ENCODE measurements around the gene NAP1L5.

Gene NAP1L5

GRCh38 chr4:88655226-88655625 lies 42.4 kb downstream of the NAP1L5 start:
- no peaks in the 10 kb centered on the region for H3K36me3 ChIP-seq (ENCODE audit: control insufficient read depth, insufficient read depth, low read length)
- no peaks in the 10 kb centered on the region for H3K9me3 ChIP-seq (ENCODE audit: control insufficient read depth, low read length)
- peaks cover 12% of the 10 kb centered on the region for H3K4me1 ChIP-seq (ENCODE audit: control insufficient read depth, insufficient read depth, low read length)
- H3K9ac ChIP-seq (ENCODE audit: low read length), result no peak overlapping the region
- H3K27me3 ChIP-seq (ENCODE audit: control insufficient read depth, insufficient read depth, low read length), result no peaks in the 10 kb centered on the region
- H3K4me3 ChIP-seq (ENCODE audit: low read length), result no peak overlapping the region

DNA sequence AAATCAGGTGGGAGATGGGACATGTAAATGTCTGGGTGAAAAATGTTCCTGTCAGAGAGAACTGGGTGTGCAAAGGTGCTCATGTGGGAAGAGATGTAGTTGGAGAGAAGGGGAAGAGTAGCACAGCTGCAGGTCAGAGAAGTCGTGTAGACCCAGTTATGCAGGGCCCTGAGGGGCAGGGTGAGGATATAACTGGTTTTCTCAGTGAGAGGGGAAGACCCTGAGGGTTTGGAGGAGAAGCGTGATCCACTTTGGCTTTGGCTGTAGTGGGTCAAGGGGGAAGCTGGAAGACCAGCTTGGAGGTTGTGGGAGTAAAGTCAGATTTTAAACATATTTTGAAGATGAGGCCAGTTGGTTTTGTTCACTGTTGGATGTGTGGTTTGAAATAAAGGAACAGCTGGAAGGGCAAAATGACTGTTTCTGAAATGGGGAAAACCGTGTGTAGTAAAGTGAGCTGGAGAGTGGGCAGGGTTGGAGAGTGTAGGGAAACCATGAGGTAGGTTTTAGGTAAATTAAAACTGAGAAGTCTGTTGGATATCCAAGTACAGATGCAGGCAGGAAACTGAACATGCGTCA lies 44.2 kb downstream of the NAP1L5 start:
- Histone ChIP-seq H3K36me3 (ENCODE audit: control insufficient read depth, insufficient read depth, low read length) (no peaks in the 10 kb centered on the region), H3K9ac (ENCODE audit: low read length) (no peak overlapping the region), H3K9me3 (ENCODE audit: control insufficient read depth, low read length) (no peaks in the 10 kb centered on the region), H3K4me1 (ENCODE audit: control insufficient read depth, insufficient read depth, low read length) (peaks cover 4% of the 10 kb centered on the region), H3K27me3 (ENCODE audit: control insufficient read depth, insufficient read depth, low read length) (no peaks in the 10 kb centered on the region), H3K4me3 (ENCODE audit: low read length) (no peak overlapping the region)

GRCh38 chr4:88649716-88650115 lies 47.9 kb downstream of the NAP1L5 start:
- no peaks in the 10 kb centered on the region for H3K27me3 ChIP-seq (ENCODE audit: control insufficient read depth, insufficient read depth, low read length)
- H3K4me1 ChIP-seq (ENCODE audit: control insufficient read depth, insufficient read depth, low read length), result peaks cover 4% of the 10 kb centered on the region
- H3K36me3 ChIP-seq (ENCODE audit: control insufficient read depth, insufficient read depth, low read length), result no peaks in the 10 kb centered on the region
- no peaks in the 10 kb centered on the region for H3K9me3 ChIP-seq (ENCODE audit: control insufficient read depth, low read length)
- H3K4me3 ChIP-seq (ENCODE audit: low read length), result no peak overlapping the region
- no peak overlapping the region for H3K9ac ChIP-seq (ENCODE audit: low read length)

GRCh38 chr4:88646528-88647280 lies 50.9 kb downstream of the NAP1L5 start:
- no peaks in the 10 kb centered on the region for H3K27me3 ChIP-seq (ENCODE audit: control insufficient read depth, insufficient read depth, low read length)
- H3K36me3 ChIP-seq (ENCODE audit: control insufficient read depth, insufficient read depth, low read length), result no peaks in the 10 kb centered on the region
- peaks cover 4% of the 10 kb centered on the region for H3K4me1 ChIP-seq (ENCODE audit: control insufficient read depth, insufficient read depth, low read length)
- no peaks in the 10 kb centered on the region for H3K9me3 ChIP-seq (ENCODE audit: control insufficient read depth, low read length)
- H3K4me3 ChIP-seq (ENCODE audit: low read length), result no peak overlapping the region
- no peak overlapping the region for H3K9ac ChIP-seq (ENCODE audit: low read length)

DNA sequence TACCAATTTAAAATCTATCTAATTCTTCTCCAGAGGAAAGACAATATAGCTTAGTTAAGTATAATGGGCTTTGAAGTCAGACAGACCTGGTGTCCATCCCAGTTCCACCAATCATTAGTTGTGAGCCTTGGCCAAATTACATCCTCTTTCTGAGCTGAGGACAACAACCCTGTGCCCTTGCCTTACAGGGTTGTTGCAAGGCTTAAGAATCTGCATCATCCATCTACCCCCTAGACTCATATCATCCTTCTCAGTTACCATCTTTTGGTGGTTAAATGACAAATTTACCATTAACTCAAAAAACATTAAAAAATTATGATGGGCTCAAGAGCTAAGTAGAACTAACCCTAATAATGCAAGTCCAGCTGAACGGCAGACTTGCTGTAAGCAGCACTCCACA lies 51.6 kb downstream of the NAP1L5 start:
- H3K9me3 ChIP-seq (ENCODE audit: control insufficient read depth, low read length), result no peaks in the 10 kb centered on the region
- no peak overlapping the region for H3K9ac ChIP-seq (ENCODE audit: low read length)
- H3K36me3 ChIP-seq (ENCODE audit: control insufficient read depth, insufficient read depth, low read length), result no peaks in the 10 kb centered on the region
- H3K27me3 ChIP-seq (ENCODE audit: control insufficient read depth, insufficient read depth, low read length), result no peaks in the 10 kb centered on the region
- H3K4me3 ChIP-seq (ENCODE audit: low read length), result no peak overlapping the region
- peaks cover 4% of the 10 kb centered on the region for H3K4me1 ChIP-seq (ENCODE audit: control insufficient read depth, insufficient read depth, low read length)

Measured in mucosa of stomach (tissue), 1 donor.